Mesenteric fat pad (tissue), 1 donor: ENCODE results near the gene UBAC2. TPM values are rescaled to one million over a fixed set of nuclear protein-coding genes. Genes with fewer than 3 reads are reported as not detected.
A peak's percentile ranks its signal among the peaks of the same experiment; 100 is the strongest.

ENCODE experiments used
- DNase-seq: peaks from one replicate; pipeline ENCODE4 v3.0.0-alpha.2; 2020; ENCODE audit warnings: low spot score
- total RNA-seq: library from RNA; stranded (reverse); fragmentation: NEBNext Ultra II Directional; extraction: Animal tissue kit (Norgen Biotek cat#: 25700); gene quantifications from one replicate; pipeline ENCODE4 v1.2.1, GENCODE V29; 2021
- donor health status: DM: yes; HTN: yes; CAD: no.

The UBAC2 gene
- total RNA-seq, 1 donor from 2014 or later, result 49.3 TPM

DNA sequence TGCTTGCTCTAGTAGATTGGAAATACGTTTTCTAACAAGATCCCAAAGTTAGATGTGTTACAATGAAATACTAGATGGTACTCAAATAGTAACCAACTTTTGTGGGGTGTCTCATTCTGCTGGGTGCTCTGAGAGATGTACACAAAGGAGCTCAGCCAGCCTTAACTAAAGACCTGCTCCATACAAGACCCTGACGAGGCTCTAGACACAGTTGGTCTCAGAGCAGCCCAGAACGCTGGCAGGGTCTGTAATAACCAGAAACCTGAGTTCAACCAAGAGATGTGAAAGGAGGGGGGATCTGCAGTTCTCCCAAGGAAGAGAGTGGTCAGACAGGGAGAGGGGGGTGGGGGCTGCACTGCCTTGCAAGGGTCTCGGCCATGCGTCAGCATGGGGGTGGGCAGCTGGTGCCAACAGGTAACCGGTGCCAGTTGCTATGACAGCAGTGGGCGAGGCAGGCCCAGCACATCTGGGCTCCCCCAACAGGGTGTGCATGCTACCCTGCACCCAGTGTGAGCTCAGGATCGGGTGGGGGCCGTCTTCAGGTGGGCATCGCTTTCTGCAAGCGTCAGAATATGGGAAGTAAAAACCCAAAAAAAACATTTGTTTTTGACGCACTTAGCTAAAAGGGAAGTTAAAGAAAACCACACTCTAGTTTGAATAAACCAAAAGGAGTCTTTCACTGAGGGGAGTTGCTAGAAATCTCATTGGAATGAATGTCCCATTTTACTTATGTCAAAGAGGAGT, 174.5 kb downstream of the UBAC2 start:
- DNase-seq, result peak; percentile 83

DNA sequence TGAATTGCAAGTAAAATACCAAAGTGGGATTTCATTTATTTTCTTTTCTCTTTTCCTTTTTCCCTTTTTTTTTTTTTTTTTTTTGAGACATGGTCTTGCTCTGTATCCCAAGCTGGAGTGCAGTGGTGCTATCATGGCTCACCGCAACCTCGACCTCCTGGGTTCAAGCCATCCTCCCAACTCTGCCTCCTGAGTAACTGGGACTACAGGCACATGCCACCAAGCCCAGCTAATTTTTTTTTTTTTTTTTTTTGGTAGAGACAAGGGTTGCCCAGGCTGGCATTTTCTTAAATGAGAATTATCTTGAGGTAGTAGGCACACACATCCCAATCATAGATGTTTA, 175.1 kb downstream of the UBAC2 start:
- DNase-seq, result no peak

DNA sequence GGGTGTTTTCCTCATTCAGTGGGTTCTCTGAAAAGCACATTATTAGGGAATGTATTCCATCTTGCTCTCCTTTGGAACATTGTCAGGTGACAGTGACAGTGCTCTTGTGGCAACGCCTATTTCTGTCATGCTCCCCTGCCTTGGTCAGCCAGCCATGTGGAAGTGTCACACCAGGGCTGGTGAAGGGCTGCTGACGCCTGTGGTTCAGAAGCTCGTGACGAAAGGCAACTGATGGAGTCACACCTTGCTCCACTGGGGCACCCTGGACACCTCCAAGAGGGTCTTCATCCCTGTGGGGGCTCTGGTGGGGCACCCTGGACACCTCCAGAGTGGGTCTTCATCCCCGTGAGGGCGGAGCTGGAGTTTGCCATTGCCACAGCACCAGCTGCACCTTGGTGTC, 175.5 kb downstream of the UBAC2 start:
- DNase-seq, result peak; percentile 68

DNA sequence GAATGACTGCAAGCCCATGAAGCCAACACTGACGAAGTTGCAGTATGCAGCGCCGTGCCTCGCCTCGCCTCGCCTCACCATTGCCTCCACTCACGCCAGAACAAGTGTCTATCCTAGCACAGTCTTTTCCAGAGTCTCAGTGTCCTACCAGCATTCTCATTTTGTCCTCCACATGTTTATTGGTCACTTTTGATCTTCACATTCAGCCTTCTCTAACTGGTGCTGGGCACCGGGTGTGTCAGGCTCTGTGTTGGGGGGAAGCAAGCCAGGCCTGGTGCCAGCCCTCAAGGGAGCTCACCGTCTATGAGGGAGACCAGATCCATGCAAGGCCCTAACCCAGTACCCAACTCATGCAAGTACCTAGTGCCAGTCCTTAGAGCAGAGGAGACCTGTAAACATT, 176.3 kb downstream of the UBAC2 start:
- peak; percentile 49 for DNase-seq

DNA sequence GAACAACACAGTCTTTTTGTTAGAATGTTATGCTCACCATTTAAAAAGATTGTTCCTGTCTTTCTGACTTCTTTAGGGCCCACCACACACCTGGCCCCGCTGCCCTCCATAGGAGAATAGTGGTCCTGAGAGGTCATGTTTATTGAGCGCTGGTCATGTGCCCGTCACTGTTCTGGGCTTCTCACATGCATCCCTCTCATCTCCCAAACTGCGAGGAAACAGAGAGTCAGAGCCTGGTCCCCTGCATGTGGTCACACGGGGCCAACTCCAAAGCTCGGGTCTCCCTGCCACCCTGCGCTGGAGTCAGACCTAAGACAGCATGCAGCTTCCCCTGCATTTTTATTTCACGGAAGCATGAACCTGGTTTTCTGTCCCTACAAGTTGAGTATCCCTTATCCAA, 177.0 kb downstream of the UBAC2 start:
- peak; percentile 75 for DNase-seq

DNA sequence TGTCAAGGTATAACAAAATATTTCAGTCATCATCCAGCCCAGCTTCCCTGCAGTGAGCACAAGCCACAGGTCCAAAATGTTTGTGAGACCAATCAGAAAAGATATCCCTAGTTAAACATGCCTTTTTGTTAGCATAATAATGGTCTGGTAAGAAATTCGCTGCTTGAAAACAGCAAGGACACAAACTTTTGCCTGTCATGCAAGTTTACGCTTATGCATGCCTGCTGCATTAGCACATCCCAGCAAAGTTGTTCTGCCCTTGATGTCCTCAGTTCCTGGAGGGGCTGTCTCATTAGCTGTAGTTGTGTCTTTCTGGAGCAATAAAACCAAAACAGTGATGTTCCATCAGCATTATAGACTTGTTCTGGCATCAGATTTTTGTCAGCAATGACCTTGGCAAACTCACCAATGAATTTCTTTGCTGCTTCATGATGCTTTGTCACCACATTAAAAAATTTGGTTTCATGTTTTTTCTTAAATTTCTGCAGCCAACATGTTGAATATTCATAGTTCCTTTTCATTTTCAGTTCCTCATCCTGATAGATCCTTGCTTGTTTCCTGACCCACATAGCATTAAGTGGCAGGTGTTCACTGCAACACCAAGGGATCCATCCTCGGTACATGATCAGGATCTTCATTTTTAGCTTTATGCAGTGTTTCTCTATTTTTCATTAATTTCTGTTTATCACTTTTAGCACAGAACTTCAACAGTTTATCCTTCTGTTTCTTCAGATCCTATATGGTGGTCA, 178.5 kb downstream of the UBAC2 start:
- DNase-seq, result no peak

DNA sequence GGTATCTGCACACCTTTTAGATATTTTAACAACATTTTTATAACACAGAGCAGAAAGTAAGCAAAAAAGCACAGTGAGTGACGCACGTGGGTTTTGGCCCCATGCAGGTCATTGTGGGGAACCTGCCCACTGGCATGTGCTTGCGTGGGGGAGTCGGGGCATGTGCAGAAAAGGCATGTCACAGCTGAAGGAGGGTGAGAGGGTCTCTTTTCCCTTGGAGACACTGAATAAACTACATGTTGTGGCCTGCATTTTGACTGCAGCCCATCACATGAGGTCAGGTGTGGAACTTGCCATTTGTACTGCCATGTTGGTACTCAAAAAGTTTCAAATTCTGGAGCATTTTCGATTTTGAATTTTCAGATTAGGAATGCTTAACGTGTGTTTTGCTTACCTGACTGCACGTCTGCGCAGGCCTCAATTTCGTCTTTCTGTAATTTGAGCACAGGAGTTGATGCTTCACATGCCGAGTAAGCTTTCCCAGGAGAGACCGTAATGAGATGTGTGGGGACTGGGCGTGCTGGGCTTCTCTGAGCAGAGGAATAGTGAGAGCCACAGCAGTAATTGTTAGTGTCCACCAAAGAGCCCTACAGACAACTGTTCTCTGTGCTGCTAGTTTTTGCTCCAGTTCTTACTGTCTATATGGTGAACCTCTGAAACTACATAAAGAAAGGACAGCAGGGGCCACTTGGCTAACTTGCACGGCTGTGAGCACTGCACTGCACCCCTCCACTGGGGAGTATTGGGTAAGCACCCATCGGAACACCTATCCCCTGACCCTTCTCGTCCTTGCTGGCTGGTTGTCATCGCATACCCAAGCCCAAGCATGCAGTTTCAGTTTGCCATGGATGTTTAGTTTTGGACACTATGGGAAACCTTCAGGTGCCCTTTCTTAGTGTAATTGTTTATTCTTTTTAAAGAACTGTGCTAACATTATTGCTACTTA, 179.5 kb downstream of the UBAC2 start:
- no peak for DNase-seq

DNA sequence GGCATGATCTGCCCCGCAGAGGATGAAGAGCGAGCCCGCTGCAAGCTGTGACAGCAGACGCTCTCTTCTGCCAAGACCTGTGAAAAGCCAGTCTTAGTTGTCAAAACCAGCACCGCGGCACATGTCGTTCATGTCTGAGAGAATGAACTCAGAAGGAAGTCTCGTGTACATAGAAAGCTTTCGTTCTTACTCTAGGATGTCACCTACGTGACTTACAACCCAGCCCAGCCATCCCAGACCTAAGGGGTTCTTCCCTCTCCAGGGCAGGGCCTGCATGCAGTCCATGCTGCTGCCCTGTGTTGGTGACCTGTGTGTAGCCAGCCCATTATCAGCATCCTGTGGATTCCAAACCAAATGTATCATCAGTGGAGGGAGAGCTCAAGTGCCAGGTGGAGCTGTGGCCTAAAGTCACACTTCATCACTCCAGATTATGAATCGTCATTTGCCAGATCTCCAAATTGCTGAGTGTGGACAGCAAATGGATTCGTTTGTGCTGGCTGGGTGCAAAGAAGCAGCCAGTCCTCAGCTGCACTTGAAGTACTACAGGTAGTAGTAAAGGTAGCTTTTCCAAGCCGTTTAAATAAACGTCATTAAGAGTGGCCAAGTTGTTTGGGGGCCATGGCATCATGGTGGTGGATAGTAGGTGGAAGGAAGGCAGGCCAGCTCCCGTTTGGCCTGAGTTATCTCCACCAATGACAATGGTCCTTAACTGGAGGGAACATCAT, 180.4 kb downstream of the UBAC2 start:
- DNase-seq, result peak; percentile 41

DNA sequence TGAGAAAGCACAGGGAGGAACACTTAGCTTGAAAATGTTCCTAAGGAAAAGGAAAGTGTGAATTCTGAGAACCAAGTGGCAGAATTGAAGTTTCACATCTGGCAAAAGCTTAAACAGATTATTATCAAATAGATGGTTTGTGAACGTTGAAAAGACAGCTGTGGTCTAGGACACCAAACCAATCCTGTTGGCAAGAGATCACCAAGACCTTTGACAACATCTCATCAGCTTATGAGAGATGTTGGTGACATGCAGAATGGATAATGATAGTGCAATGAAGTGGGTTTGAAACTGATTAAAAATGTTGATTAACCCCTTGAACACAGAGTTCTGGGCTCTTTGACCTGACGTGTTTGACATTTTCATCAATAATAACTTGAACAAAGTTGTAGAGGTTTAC, 181.1 kb downstream of the UBAC2 start:
- no peak for DNase-seq

DNA sequence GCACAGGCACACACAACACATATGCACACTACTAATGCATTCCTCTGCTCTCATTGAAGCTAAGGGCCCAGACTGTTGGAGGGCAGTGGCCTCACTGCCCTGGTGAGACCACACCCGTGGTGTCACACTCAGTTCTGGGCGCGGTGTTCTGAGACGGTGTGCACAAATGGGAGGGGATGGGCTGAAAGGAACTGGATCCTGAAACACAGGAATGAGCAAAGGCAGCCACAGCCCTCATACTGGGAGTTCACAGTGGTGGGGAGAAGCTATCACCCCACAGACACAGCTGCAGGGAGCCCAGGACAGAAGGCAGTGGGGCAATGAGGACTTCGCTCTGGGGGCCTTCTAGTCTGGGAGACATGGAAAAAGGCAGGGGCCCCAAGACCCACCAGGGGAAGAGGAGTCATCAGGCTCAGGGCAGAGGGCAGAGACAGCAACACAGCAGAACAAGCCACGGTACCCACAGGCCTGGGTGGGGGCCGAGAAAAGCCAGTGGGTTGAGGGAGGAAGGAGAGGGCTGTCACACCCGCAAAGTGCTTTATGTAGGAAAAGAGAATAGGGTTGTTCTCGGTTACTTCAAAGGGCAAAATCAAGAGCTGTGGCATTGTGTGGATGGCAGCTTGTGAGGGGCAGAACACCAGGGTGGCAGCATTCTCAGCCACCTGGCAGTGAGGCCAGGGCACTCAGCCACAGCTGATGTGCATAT, 181.9 kb downstream of the UBAC2 start:
- DNase-seq, result peak; percentile 77

DNA sequence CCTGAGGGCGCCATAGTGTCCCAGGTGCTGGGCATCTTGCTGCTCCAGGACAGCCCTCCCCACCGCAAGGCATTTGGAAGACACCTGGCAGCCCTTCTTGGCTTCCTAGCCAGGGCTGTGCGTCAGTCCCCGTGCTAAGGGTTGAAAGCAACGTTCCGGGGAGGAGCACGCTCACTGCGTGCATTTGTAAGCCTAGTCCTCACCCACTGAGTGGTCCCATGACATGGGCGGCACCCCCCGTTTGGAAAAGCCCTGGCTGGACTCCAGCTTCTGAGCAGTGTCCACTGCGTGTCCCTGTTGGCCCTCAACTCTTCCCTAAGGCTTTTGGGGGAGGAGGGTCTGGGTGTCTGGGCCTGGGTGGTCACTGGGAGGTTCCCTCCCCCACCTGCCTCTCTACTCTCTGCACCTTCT, 182.9 kb downstream of the UBAC2 start:
- peak; percentile 82 for DNase-seq

DNA sequence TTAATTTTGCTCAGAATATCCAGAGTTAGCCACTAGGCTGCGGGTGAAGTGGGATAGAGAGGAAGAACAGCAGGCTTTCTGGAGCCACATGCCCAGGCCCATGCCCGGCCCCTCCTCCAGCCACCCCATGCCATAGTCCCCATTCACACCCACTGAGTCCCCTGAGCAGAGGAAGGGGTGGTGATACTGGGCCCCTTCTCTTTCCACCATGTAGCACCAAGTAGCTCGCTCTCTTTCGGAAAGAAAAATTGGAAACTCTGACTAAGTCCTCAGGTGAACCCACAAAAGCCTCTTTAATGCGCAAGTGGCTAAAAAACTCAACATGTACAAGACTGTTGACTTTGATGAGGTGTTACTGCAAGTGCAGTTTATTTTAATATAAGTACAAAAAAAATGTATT, 183.3 kb downstream of the UBAC2 start:
- no peak for DNase-seq

DNA sequence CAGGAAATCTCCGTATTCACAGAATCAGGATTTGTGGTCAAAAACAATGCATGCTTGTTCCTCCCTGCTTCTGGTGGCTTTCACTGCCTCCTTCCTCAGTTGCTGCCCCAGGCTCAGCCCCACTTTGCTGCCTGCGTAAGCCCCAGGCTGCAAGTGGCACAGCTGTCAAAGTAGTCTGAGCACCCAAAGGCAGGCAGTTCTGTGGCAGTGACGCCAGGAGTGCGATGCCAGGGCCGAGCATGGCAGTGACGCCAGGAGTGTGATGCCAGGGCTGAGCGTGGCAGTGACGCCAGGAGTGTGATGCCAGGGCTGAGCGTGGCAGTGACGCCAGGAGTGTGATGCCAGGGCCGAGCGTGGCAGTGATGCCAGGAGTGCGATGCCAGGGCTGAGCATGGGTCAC, 183.8 kb downstream of the UBAC2 start:
- peak; percentile 51 for DNase-seq

DNA sequence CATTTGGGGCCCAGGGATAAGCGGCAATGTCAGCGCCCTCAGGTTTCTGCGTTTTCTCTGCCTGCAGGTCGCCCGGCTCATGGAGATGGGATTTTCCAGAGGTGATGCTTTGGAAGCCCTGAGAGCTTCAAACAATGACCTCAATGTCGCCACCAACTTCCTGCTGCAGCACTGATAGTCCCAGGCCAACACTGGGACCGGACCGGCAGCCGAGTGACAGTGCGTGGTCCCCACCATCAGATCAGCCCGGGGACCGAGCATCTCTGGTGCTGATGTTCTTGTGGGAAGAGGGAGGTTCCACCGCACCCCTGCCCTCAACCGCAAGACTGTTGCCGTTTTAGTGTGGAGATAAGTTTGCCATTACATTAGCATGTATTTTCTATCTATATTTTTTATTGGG, 184.5 kb downstream of the UBAC2 start:
- peak; percentile 49 for DNase-seq

DNA sequence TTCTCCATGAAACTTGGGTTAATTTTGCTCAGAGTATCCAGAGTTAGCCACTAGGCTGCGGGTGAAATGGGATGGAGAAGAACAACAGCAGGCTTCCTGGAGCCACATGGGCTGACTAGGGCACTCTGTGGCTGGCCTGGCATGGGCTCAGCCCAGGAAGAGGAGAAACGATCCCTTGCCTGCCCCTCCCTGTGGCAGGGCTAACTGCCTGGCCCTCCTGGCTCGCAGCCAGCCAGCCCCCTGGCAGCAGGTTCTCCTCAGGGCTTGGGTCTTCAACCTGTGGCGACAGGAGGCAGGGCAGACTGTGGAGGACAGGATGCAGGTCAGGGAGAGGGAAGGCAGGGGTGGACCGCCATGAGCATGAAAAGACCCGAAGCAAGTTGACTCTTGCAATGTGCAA, 185.3 kb downstream of the UBAC2 start:
- no peak for DNase-seq

DNA sequence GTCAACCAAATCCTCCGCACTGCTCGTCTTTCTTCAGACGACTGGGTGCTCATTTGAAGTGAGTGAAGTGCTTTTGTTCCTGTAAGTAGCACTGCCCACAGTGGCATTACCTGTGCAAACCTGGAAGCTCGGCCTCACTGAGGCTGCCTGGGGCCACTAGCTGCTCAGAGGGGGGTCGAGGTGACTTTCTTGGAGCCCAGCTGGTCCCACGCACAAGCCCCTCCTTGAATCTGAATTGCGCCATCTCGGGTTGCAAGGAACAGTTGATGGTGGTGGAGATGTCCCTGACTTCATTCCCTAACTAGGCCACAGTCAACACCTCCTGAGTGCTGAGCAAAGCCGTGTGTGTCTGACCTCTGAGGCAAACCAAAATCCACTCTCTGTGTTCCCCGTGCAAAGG, 185.8 kb downstream of the UBAC2 start:
- DNase-seq, result no peak

DNA sequence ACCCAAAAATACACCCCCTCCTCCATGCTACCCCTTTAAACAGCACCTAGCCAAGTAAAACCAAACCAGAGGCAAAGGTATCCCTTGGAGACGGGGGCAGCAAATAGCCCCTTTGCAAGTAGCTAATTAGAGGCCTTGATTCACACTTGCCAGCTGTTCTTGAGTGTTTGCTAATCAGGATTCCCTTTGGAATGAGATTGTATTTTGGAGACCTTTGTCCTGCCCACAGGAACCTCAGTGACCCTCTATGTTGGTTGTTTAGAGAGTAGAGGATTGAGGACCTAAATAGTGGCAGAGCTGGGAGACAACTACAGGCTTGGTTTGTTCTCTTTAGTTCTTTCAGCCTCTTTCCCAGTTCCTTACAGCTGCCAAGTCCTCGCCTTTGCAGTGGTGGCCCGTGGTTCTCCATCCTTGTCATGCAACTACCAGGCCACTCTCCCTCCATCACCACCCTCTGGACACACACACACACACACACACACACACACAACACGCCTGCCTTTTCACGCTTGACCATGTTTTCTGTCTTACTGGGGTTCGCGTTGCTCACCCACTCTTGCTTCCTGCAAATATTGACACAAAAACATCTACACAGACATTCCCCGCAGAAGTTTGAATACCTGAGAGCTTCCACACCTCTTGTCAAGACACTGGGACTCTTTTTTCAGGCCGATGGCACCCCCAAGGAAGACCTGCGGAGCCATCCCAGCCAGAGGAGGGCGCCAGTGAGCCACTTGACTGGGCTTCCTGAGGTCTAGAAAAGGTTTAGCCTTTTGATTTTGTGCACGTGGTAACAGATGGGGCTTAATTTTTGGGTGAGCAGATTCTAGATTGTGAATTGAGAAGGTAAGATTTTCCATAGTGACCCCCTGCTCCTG, 186.5 kb downstream of the UBAC2 start:
- DNase-seq, result peak; percentile 33

DNA sequence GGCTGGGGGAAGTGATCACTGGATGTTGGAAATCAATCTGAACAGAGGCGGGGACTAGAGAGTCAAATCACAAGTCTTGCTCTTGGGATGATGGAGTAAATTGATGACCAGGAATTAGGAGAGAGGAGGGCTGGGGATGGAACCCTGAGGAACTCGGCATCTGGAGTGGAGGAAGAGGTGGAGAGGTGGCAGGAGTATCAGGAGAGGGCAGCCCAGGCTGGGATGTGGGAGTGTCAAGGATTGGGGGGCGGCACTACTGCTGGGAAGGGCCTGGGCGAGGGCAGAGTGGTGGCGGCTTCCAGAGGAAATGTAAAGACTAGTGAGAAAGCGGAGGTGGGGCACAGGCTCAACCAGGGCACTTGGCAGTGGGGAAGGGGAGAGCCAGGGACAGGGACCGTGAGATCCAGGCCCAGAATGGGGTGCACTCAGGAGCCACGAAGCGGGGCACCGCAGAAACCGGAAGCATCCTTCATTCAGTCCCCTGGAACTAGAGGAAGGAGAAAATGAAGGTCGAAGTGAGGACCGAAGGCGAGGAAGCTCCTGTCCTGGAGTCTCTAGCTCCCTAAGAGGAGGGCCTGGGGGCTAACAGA, 187.8 kb downstream of the UBAC2 start:
- DNase-seq, result no peak

DNA sequence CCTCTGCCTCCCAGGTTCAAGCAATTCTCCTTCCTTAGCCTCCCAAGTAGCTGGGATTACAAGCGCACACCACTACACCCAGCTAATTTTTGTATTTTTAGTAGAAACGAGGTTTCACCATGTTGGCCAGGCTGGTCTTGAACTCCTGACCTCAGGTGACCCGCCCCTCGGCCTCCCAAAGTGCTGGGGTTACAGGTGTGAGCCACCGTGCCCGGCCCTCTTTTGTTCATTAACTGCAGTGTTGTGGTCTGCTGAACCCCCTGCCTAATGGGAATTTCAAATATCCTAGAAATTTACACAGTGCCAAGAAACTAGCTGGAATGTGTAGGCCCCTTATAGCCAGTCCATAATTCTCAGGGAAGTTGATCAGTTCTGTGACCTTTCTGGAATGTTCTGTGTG, 188.4 kb downstream of the UBAC2 start:
- DNase-seq, result peak; percentile 67
